Naive thymus-derived CD4-positive, alpha-beta T cell (primary cell): ENCODE measurements around the gene KIF26B. TPM values are rescaled to one million over a fixed set of nuclear protein-coding genes. Genes with fewer than 3 reads are reported as not detected.
"Not testable (repeated sequence)": the region's sequence is repeated elsewhere in the genome, so short reads cannot be mapped to it uniquely, and the experiment has no call there.

ENCODE experiments used
- ATAC-seq: fragments of 150-1000 bp; cut with Tn5 transposase; 2 replicates; pipeline ENCODE4 v1.10.0; 2021; ENCODE audit warnings: mild to moderate bottlenecking, moderate library complexity
- CTCF ChIA-PET: fragments of 350-600 bp; sonication (Branson Sonifier 250); formaldehyde crosslinking; loops from one replicate; lab custom pipeline; 2021; ENCODE audit warnings: antibody characterized with exemption; lab: Charles Lee
- POLR2A ChIA-PET: fragments of 350-600 bp; sonication (Branson Sonifier 250); formaldehyde crosslinking; loops from one replicate; lab custom pipeline; 2021; ENCODE audit warnings: antibody characterized with exemption, inconsistent platforms; lab: Charles Lee
- DNase-seq, 9 donors: peaks; one replicate each; pipeline versions ENCODE4 v3.0.0 to v3.0.0-alpha.2; 2020 to 2022; ENCODE audit warnings: mixed read lengths in 1 of 9
- H3K27ac ChIP-seq: one replicate; pipeline ENCODE4 v1.7.0; 2013; ENCODE audit warnings: mild to moderate bottlenecking, low read depth, low read length, moderate library complexity
- H3K27me3 ChIP-seq, 2 donors: one replicate each; pipeline ENCODE4 v1.7.0; 2013; ENCODE audit warnings: low read length in 2 of 2, mild to moderate bottlenecking in 2 of 2, moderate library complexity in 2 of 2; ENCODE audit not compliant: control insufficient read depth in 2 of 2, insufficient read depth in 2 of 2
- H3K36me3 ChIP-seq, 3 experiments: 1 replicate in 2 of 3; 2 replicates in 1 of 3; pipeline ENCODE4 v1.7.0; 2013; ENCODE audit warnings: low read length in 3 of 3, mild to moderate bottlenecking in 3 of 3, moderate library complexity in 1 of 3; ENCODE audit not compliant: insufficient read depth in 3 of 3, control insufficient read depth in 2 of 3
- H3K4me1 ChIP-seq, 2 donors: one replicate each; pipeline ENCODE4 v1.7.0; 2013; ENCODE audit warnings: low read length in 2 of 2, mild to moderate bottlenecking in 2 of 2, moderate library complexity in 1 of 2; ENCODE audit not compliant: control insufficient read depth in 2 of 2, insufficient read depth in 2 of 2
- H3K4me3 ChIP-seq: 2 replicates; pipeline ENCODE4 v1.7.0; 2013; ENCODE audit warnings: mild to moderate bottlenecking, low read length
- H3K9me3 ChIP-seq, 3 experiments: 1 replicate in 2 of 3; 2 replicates in 1 of 3; pipeline ENCODE4 v1.7.0; 2013; ENCODE audit warnings: low read length in 3 of 3; ENCODE audit not compliant: control insufficient read depth in 2 of 3
- H3K27ac Mint-ChIP-seq, 9 donors: one replicate each; pipeline ENCODE4 v1.8.0; 2020 to 2022; ENCODE audit warnings: mixed read lengths in 9 of 9, mild to moderate bottlenecking in 8 of 9, moderate library complexity in 5 of 9, inconsistent platforms in 2 of 9
- H3K27me3 Mint-ChIP-seq, 5 donors: one replicate each; pipeline ENCODE4 v1.8.0; 2021 to 2022; ENCODE audit warnings: mixed read lengths in 5 of 5, mild to moderate bottlenecking in 1 of 5
- H3K36me3 Mint-ChIP-seq, 5 donors: one replicate each; pipeline ENCODE4 v1.8.0; 2020 to 2022; ENCODE audit warnings: mixed read lengths in 5 of 5, mild to moderate bottlenecking in 3 of 5, inconsistent platforms in 1 of 5
- H3K4me1 Mint-ChIP-seq, 7 donors: one replicate each; pipeline ENCODE4 v1.8.0; 2020 to 2022; ENCODE audit warnings: mixed read lengths in 7 of 7, mild to moderate bottlenecking in 3 of 7, inconsistent platforms in 1 of 7
- H3K4me3 Mint-ChIP-seq, 10 donors: one replicate each; pipeline ENCODE4 v1.8.0; 2020 to 2022; ENCODE audit warnings: mild to moderate bottlenecking in 10 of 10, mixed read lengths in 10 of 10, moderate library complexity in 6 of 10, inconsistent platforms in 2 of 10
- H3K9me3 Mint-ChIP-seq, 11 donors: one replicate each; pipeline ENCODE4 v1.8.0; 2020 to 2022; ENCODE audit warnings: mixed read lengths in 11 of 11, mild to moderate bottlenecking in 4 of 11, inconsistent platforms in 1 of 11, moderate library complexity in 1 of 11
- intact Hi-C, 2 donors: fragments of 100-400 bp; cut with micrococcal nuclease; formaldehyde crosslinking; loops; one replicate each; pipeline ENCODE4 v1.15.1; 2023
- polyA plus RNA-seq, 2 donors: library from polyadenylated mRNA; unstranded; fragments of 300-500 nt; fragmentation: Illumina TruSeq; gene quantifications; one replicate each; pipeline ENCODE4 v1.2.3, GENCODE V29; 2021
- total RNA-seq, 6 experiments: library from RNA in 5 of 6; stranded (reverse) in 5 of 6; gene quantifications; 1 replicate in 5 of 6; 2 replicates in 1 of 6; pipeline ENCODE4 v1.2.3 and lab custom pipeline; 2021 to 2026

KIF26B gene
- total and polyA plus RNA-seq, 7 experiments from 2014 or later: 0.06 to 0.24 (median 0.21) TPM; not detected in 4

- no peak overlapping the region for H3K27ac Mint-ChIP-seq
- no peaks in the 10 kb centered on the region for H3K9me3 ChIP-seq
- ATAC-seq (no peak), DNase-seq (no peak)
- H3K36me3 ChIP-seq: no peaks in the 10 kb centered on the region
- no peaks in the 10 kb centered on the region for H3K4me1 ChIP-seq
- H3K9me3 Mint-ChIP-seq: peaks cover 0 to 5% (median 0%) of the 10 kb centered on the region in 11 donors
- CTCF ChIA-PET: no interaction called here
- POLR2A ChIA-PET: no interaction called here
- no peaks in the 10 kb centered on the region for H3K4me1 Mint-ChIP-seq
- H3K4me3 Mint-ChIP-seq: no peak overlapping the region
- H3K27me3 Mint-ChIP-seq: peaks cover 0 to 5% (median 0%) of the 10 kb centered on the region in 5 donors
- no peak overlapping the region for H3K27ac ChIP-seq
- no peaks in the 10 kb centered on the region for H3K27me3 ChIP-seq
- intact Hi-C loops: no loop called here
- peaks cover 0 to 6% (median 0%) of the 10 kb centered on the region in 5 donors for H3K36me3 Mint-ChIP-seq
- H3K4me3 ChIP-seq: no peak overlapping the region
Measured at GRCh38 chr1:245694753-245695195, 540.0 kb downstream of the KIF26B start.

GRCh38 chr1:245695211-245695610 lies 540.4 kb downstream of the KIF26B start:
- no peak overlapping the region for H3K4me3 ChIP-seq
- Mint-ChIP-seq H3K27me3 (peaks cover 0 to 3% (median 0%) of the 10 kb centered on the region in 5 donors), H3K27ac (no peak overlapping the region), H3K36me3 (peaks cover 0 to 6% (median 0%) of the 10 kb centered on the region in 5 donors), H3K4me3 (no peak overlapping the region), H3K4me1 (no peaks in the 10 kb centered on the region), H3K9me3 (peaks cover 0 to 5% (median 0%) of the 10 kb centered on the region in 11 donors)
- no peaks in the 10 kb centered on the region for H3K4me1 ChIP-seq
- H3K27ac ChIP-seq: no peak overlapping the region
- ChIA-PET POLR2A (no interaction called here), CTCF (no interaction called here)
- no peaks in the 10 kb centered on the region for H3K27me3 ChIP-seq
- DNase-seq (no peak), ATAC-seq (no peak)
- intact Hi-C loops: no loop called here
- H3K9me3 ChIP-seq: no peaks in the 10 kb centered on the region
- no peaks in the 10 kb centered on the region for H3K36me3 ChIP-seq

GRCh38 chr1:245695701-245696100 lies 540.9 kb downstream of the KIF26B start:
- DNase-seq, H3K4me1 Mint-ChIP-seq, intact Hi-C loops, H3K27ac ChIP-seq, POLR2A ChIA-PET, H3K9me3 Mint-ChIP-seq, ATAC-seq, H3K4me1 ChIP-seq, H3K27me3 Mint-ChIP-seq, H3K36me3 Mint-ChIP-seq, H3K27me3 ChIP-seq, H3K27ac Mint-ChIP-seq, H3K9me3 ChIP-seq, H3K4me3 Mint-ChIP-seq, H3K4me3 ChIP-seq, H3K36me3 ChIP-seq, CTCF ChIA-PET: not testable (repeated sequence)

GRCh38 chr1:245698116-245698515 lies 543.3 kb downstream of the KIF26B start:
- Mint-ChIP-seq H3K4me1 (no peaks in the 10 kb centered on the region), H3K27ac (no peak overlapping the region), H3K27me3 (no peaks in the 10 kb centered on the region), H3K9me3 (peaks cover 0 to 6% (median 0%) of the 10 kb centered on the region in 11 donors), H3K36me3 (peaks cover 0 to 6% (median 0%) of the 10 kb centered on the region in 5 donors), H3K4me3 (no peak overlapping the region)
- no peaks in the 10 kb centered on the region for H3K9me3 ChIP-seq
- H3K27me3 ChIP-seq: no peaks in the 10 kb centered on the region
- H3K36me3 ChIP-seq: no peaks in the 10 kb centered on the region
- DNase-seq: no peak
- H3K4me1 ChIP-seq: no peaks in the 10 kb centered on the region
- no peak overlapping the region for H3K4me3 ChIP-seq
- ATAC-seq: no peak
- H3K27ac ChIP-seq: no peak overlapping the region
- CTCF ChIA-PET: no interaction called here
- intact Hi-C loops: no loop called here
- POLR2A ChIA-PET: no interaction called here

GRCh38 chr1:245698860-245699259 lies 544.1 kb downstream of the KIF26B start:
- H3K27ac ChIP-seq: no peak overlapping the region
- H3K27me3 Mint-ChIP-seq: no peaks in the 10 kb centered on the region
- intact Hi-C loops: no loop called here
- H3K27ac Mint-ChIP-seq: no peak overlapping the region
- no peaks in the 10 kb centered on the region for H3K27me3 ChIP-seq
- H3K4me3 ChIP-seq: no peak overlapping the region
- no peak overlapping the region for H3K4me3 Mint-ChIP-seq
- DNase-seq (no peak), ATAC-seq (peak; percentile 25)
- H3K36me3 ChIP-seq: no peaks in the 10 kb centered on the region
- no peaks in the 10 kb centered on the region for H3K9me3 ChIP-seq
- peaks cover 0 to 6% (median 0%) of the 10 kb centered on the region in 5 donors for H3K36me3 Mint-ChIP-seq
- no peaks in the 10 kb centered on the region for H3K4me1 ChIP-seq
- H3K9me3 Mint-ChIP-seq: peaks cover 0 to 6% (median 0%) of the 10 kb centered on the region in 11 donors
- no peaks in the 10 kb centered on the region for H3K4me1 Mint-ChIP-seq
- ChIA-PET CTCF (no interaction called here), POLR2A (no interaction called here)

- ATAC-seq (no peak), DNase-seq (no peak)
- Mint-ChIP-seq H3K4me3 (no peak overlapping the region), H3K4me1 (peaks cover 0 to 1% (median 0%) of the 10 kb centered on the region in 7 donors), H3K36me3 (peaks cover 0 to 6% (median 0%) of the 10 kb centered on the region in 5 donors), H3K27me3 (no peaks in the 10 kb centered on the region), H3K27ac (no peak overlapping the region), H3K9me3 (peaks cover 0 to 6% (median 0%) of the 10 kb centered on the region in 11 donors)
- no peaks in the 10 kb centered on the region for H3K27me3 ChIP-seq
- no peaks in the 10 kb centered on the region for H3K9me3 ChIP-seq
- ChIA-PET POLR2A (no interaction called here), CTCF (no interaction called here)
- H3K4me1 ChIP-seq: no peaks in the 10 kb centered on the region
- H3K4me3 ChIP-seq: no peak overlapping the region
- no peak overlapping the region for H3K27ac ChIP-seq
- intact Hi-C loops: no loop called here
- H3K36me3 ChIP-seq: no peaks in the 10 kb centered on the region
Measured at GRCh38 chr1:245700631-245701030, 545.8 kb downstream of the KIF26B start.

GRCh38 chr1:245701631-245702030 lies 546.8 kb downstream of the KIF26B start:
- Histone ChIP-seq H3K9me3 (no peaks in the 10 kb centered on the region), H3K27ac (no peak overlapping the region), H3K4me3 (no peak overlapping the region), H3K27me3 (no peaks in the 10 kb centered on the region), H3K4me1 (no peaks in the 10 kb centered on the region), H3K36me3 (no peaks in the 10 kb centered on the region)
- peaks cover 0 to 6% (median 0%) of the 10 kb centered on the region in 5 donors for H3K36me3 Mint-ChIP-seq
- intact Hi-C loops: no loop called here
- POLR2A ChIA-PET: no interaction called here
- no peak overlapping the region for H3K27ac Mint-ChIP-seq
- H3K27me3 Mint-ChIP-seq: no peaks in the 10 kb centered on the region
- peaks cover 0 to 6% (median 0%) of the 10 kb centered on the region in 11 donors for H3K9me3 Mint-ChIP-seq
- H3K4me1 Mint-ChIP-seq: peaks cover 0 to 1% (median 0%) of the 10 kb centered on the region in 7 donors
- CTCF ChIA-PET: no interaction called here
- no peak for DNase-seq
- no peak overlapping the region for H3K4me3 Mint-ChIP-seq
- no peak for ATAC-seq
